Prostate gland (tissue), 2 donors: ENCODE results near the gene PPFIA4. TPM values are rescaled to one million over a fixed set of nuclear protein-coding genes. Genes with fewer than 3 reads are reported as not detected.

Experiments
- DNase-seq: peaks from one replicate; pipeline ENCODE4 v3.0.0-alpha.2; 2019; ENCODE audit warnings: low spot score
- H3K27ac ChIP-seq, 2 donors: fragments of 200-600 bp; sonication (generic); 2 replicates each; pipeline ENCODE4 v1.5.1; 2017 to 2019
- H3K27me3 ChIP-seq: fragments of 200-600 bp; sonication (generic); replicated peaks from 2 replicates; pipeline ENCODE4 v1.5.1; 2019; ENCODE audit not compliant: insufficient read depth
- H3K36me3 ChIP-seq, 2 donors: fragments of 200-600 bp; sonication (generic); 1 replicate in 1 of 2; 2 replicates in 1 of 2; pipeline versions ENCODE4 v1.5.1 to v1.8.1; 2017 to 2019
- H3K4me1 ChIP-seq: fragments of 200-600 bp; sonication (generic); replicated peaks from 2 replicates; pipeline ENCODE4 v1.5.1; 2019
- H3K4me3 ChIP-seq, 2 donors: fragments of 200-600 bp; sonication (generic); 2 replicates each; pipeline ENCODE4 v1.5.1; 2017 to 2019
- H3K9me3 ChIP-seq: fragments of 200-600 bp; sonication (generic); 2 replicates; pipeline ENCODE4 v1.5.1; 2017
- POLR2A ChIP-seq: fragments of 450-650 bp; IDR thresholded peaks from one replicate; pipeline ENCODE4 v1.6.1; 2016; ENCODE audit warnings: antibody characterized with exemption, mild to moderate bottlenecking
- POLR2AphosphoS5 ChIP-seq: sonication (generic); formaldehyde crosslinking; IDR thresholded peaks from one replicate; pipeline ENCODE4 v1.6.1; 2017; ENCODE audit warnings: antibody characterized with exemption
- WGBS: methylation state at CpG from one replicate; pipeline ENCODE4 v1.1.5; 2018; 5-methylcytosine and 5-hydroxymethylcytosine counted together
- intact Hi-C: fragments of 100-400 bp; cut with DNase I; formaldehyde crosslinking; loops from one replicate; pipeline ENCODE4 v1.14.2; 2022
- total RNA-seq, 2 donors: library from RNA; depleted of rRNA; stranded (reverse); fragments of >200 nt; gene quantifications; one replicate each; pipeline ENCODE4 v1.1.0, GENCODE V29; 2016
- TF ChIP-seq, protein P1 (sequence below), 4 experiments: fragments of 200-600 bp in 2 of 4; fragments of 450-650 bp in 2 of 4; sonication (generic) in 2 of 4; IDR thresholded peaks; 1 replicate in 3 of 4; 2 replicates in 1 of 4; pipeline ENCODE4 v1.5.1; 2016 to 2019; ENCODE audit warnings: antibody characterized with exemption in 4 of 4, mild to moderate bottlenecking in 2 of 4, moderate library complexity in 2 of 4

Gene PPFIA4
- total RNA-seq, 2 donors from 2014 or later: 0.50 to 16.9 TPM

- H3K4me1 ChIP-seq: no peaks in the 10 kb centered on the region
- DNase-seq: no peak
- no peaks in the 10 kb centered on the region for H3K36me3 ChIP-seq
- H3K9me3 ChIP-seq: no peaks in the 10 kb centered on the region
- no peaks in the 10 kb centered on the region for H3K27me3 ChIP-seq
- intact Hi-C loops: no loop called here
- WGBS: 85% methylated on average over 3 of the region's 3 CpGs
- TF ChIP-seq POLR2AphosphoS5 (no peak), POLR2A (no peak)
- TF ChIP-seq, protein P1, sequence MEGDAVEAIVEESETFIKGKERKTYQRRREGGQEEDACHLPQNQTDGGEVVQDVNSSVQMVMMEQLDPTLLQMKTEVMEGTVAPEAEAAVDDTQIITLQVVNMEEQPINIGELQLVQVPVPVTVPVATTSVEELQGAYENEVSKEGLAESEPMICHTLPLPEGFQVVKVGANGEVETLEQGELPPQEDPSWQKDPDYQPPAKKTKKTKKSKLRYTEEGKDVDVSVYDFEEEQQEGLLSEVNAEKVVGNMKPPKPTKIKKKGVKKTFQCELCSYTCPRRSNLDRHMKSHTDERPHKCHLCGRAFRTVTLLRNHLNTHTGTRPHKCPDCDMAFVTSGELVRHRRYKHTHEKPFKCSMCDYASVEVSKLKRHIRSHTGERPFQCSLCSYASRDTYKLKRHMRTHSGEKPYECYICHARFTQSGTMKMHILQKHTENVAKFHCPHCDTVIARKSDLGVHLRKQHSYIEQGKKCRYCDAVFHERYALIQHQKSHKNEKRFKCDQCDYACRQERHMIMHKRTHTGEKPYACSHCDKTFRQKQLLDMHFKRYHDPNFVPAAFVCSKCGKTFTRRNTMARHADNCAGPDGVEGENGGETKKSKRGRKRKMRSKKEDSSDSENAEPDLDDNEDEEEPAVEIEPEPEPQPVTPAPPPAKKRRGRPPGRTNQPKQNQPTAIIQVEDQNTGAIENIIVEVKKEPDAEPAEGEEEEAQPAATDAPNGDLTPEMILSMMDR (IDR thresholded peaks at IDR 0.05): no peak
- H3K27ac ChIP-seq: no peak overlapping the region
- no peak overlapping the region for H3K4me3 ChIP-seq
Observed at GRCh38 chr1:203078478-203078877, 52.2 kb downstream of the PPFIA4 start.

- DNase-seq: no peak
- 97% methylated on average over 5 of the region's 5 CpGs for WGBS
- Histone ChIP-seq H3K4me3 (no peak overlapping the region), H3K27me3 (no peaks in the 10 kb centered on the region), H3K27ac (no peak overlapping the region), H3K4me1 (no peaks in the 10 kb centered on the region), H3K9me3 (no peaks in the 10 kb centered on the region), H3K36me3 (no peaks in the 10 kb centered on the region)
- TF ChIP-seq POLR2A (no peak), POLR2AphosphoS5 (no peak)
- TF ChIP-seq, protein P1 (IDR thresholded peaks at IDR 0.05): no peak
- intact Hi-C loops: no loop called here
Observed at GRCh38 chr1:203080456-203080855, 54.2 kb downstream of the PPFIA4 start.

GRCh38 chr1:203081465-203082230 lies 55.4 kb downstream of the PPFIA4 start:
- no peak overlapping the region for H3K4me3 ChIP-seq
- H3K27ac ChIP-seq: no peak overlapping the region
- no peaks in the 10 kb centered on the region for H3K9me3 ChIP-seq
- H3K4me1 ChIP-seq: no peaks in the 10 kb centered on the region
- DNase-seq: no peak
- no peaks in the 10 kb centered on the region for H3K27me3 ChIP-seq
- intact Hi-C loops: no loop called here
- WGBS: 68% methylated on average over 9 of the region's 9 CpGs
- TF ChIP-seq POLR2AphosphoS5 (no peak), POLR2A (no peak)
- TF ChIP-seq, protein P1 (IDR thresholded peaks at IDR 0.05): no peak
- H3K36me3 ChIP-seq: no peaks in the 10 kb centered on the region

GRCh38 chr1:203082231-203082505 lies 55.9 kb downstream of the PPFIA4 start:
- Histone ChIP-seq H3K4me1 (no peaks in the 10 kb centered on the region), H3K27ac (no peak overlapping the region), H3K27me3 (no peaks in the 10 kb centered on the region), H3K4me3 (no peak overlapping the region), H3K36me3 (no peaks in the 10 kb centered on the region), H3K9me3 (no peaks in the 10 kb centered on the region)
- 79% methylated on average over 3 of the region's 3 CpGs for WGBS
- no peak for DNase-seq
- intact Hi-C loops: no loop called here
- TF ChIP-seq, protein P1 (IDR thresholded peaks at IDR 0.05): no peak
- TF ChIP-seq POLR2AphosphoS5 (no peak), POLR2A (no peak)
